Activated T-helper 1 cell treated with Interleukin-2 at 50 U/mL for 16 hours (primary cell): ENCODE data around the gene SRCIN1.

Experiments
- DNase-seq: peaks from one replicate; pipeline ENCODE4 v3.0.0-alpha.2; 2020; ENCODE audit warnings: low read depth

SRCIN1 gene

DNA sequence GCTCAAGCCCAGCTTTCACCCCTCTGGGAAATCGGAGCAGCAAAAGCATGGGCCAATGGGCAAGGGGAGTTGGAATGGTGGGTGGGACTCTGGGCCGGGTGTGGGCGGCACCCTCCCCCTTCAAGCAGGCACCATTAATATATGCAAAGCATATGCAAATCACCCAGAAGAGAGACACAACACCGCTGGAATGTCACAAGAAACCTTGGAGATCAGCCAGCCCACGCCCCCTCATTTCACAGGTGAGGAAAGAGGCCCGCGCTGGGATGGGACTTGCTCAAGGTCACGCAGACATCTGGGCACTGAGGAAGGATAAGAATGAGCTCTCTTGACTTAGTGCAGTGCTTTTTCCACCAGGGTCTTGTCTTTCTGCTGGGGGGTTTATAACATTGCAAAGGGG lies 4.8 kb downstream of the SRCIN1 start:
- no peak for DNase-seq

DNA sequence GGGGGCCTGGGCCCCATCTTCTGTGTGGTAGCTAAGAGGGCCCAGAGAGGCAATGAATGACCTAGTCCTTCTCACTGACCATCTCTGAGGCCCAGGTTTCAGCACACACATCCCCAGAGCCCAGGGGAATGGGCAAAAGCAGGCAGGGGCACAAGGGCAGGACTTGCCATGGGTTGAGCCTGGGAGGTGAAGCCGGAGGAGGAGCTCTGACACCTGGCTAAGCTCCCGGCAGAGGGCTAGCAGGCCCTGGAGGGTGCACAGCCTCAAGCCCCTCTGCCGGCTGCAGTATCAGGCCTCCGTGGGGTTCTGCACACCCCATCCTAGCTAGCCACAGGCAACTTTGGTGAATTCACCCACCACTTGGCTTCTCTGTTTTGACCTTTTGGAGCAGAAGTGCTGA lies 5.3 kb downstream of the SRCIN1 start:
- DNase-seq: no peak

DNA sequence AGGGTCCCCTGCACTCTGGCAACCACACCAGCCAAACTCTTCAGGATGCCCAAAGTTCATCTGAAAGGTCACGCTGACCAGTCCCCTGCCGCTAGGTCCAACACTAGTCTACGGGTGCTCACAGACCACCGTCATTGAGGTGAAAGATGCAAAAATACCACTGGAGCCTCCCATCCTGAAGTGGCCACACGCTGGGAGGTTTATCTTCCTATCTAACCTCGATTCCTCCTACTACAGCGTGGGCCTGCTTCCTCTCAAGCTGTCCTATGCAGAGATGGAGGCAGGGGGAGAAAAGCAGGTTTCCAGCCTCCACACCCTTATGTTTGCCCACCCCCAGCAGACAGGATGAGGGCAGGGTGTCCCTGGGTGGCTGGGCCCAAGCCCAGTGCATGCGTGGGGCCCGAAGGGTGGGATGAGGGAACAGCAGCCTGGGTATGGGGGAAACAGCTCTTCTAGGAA lies 6.3 kb downstream of the SRCIN1 start:
- no peak for DNase-seq

DNA sequence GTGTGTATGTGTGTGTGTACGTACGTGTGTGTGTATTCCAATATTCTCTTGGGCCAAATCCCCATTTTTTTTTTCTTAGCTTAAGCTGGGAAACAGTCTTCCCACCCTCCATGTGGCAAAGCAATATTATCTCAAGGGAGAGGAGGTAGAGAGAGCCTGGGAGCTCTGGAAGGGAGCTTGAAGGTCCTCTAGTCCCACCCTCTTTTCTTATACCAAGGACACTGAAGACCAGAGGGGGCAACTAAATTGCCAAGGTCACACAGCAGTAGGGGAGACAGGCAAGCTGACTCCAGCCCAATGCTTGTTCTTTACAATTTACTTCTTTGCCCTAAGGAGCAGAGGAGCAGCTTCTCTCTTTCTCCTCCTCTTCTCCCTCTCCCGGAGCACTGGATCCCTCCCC lies 6.8 kb downstream of the SRCIN1 start:
- no peak for DNase-seq

DNA sequence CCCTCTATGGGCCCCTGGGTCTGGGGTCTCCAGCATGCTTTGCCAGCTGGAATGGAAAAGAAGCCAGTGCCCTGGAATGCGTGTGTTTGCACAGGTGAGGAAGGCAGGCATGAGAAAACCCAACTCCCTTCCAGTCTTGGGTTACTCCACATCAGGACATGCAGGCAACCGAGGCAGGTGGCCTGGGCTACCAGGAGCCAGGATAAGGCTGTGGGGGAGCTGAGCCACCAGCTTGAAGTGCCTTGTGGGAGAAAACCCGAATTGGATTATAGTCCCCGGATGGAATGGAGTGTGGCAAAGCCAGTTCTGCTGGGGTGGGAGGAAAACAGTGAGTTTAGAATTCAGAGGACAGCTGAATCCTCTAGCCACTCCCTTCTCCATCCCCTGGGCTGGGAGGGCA lies 7.2 kb downstream of the SRCIN1 start:
- no peak for DNase-seq

DNA sequence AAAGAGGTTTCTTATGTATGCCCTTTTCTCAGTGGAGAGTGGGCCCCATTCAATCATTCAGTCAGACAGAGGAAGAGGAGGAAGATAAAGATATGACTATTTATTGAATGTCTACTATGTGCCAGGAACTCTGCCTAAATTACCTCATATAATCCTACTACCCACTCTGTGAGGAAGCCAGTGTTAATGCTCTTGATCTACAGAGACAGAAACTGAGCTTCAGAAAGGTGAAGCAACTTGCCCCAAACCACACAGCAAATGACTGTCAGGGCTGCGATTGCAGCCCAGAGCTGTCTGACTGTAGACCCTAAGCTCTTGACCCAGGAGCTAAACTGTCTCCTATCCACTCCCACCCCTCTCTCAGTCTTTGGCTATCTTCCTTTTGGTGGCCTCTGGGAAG lies 8.4 kb downstream of the SRCIN1 start:
- DNase-seq: no peak

DNA sequence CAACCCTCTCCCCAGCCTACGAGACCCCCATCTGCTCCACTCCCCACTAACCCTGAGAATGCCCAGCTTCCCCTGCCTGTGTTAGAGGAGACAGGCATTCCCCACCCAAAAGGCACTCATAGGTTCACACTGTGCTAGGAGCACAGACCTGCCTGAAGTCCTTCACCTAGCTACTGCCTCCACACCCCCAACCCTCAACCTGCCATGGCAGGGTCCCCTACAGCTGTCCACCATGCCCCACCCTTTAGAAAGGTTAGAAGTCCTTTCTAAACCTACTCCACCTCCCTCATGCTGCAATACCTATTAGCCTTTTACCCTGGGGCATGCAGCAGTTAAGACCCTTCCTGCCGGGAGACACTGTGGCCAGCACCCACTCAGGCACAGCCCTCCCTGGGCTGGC lies 9.1 kb downstream of the SRCIN1 start:
- DNase-seq: no peak

DNA sequence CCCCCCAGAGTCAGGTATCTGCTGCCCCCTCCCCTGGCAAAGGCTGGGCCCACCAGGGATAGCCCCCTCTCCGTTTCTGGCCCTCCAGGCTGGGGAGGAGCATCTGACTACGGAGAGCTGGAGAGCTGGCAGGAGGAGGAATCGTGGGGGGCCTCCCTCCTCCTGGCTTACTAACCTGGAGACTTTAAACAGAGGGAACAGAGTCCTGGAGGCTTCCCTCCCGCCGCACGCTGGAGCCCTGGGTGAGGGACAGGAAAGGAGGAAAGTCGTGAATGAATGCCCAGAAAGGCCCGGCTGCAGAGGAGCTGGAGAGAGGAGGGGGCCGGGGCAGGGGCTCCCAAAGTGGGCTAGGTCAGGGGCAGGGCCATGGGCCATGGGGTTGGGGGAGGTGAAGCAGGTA lies 9.9 kb downstream of the SRCIN1 start:
- no peak for DNase-seq

DNA sequence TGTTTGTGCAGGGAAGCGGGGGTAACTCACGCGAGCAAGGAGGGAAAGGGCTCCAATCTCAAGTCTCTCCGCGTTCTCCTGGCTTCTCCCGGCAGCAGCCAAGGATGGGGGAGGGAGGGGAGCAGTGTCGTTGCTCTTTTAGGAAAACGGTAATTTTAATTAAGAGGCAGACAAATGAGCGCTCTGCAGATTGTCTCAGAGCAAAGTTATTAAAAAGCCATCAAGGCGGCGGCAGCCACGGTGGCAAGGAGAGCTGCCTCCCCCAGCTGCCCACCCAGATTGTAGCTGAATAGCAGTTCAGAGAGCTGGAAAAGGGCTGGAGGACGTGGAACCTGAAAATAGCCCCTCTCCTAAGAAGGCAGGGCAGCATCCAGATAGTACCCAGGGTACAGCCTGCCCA lies 11.6 kb downstream of the SRCIN1 start:
- DNase-seq: no peak

DNA sequence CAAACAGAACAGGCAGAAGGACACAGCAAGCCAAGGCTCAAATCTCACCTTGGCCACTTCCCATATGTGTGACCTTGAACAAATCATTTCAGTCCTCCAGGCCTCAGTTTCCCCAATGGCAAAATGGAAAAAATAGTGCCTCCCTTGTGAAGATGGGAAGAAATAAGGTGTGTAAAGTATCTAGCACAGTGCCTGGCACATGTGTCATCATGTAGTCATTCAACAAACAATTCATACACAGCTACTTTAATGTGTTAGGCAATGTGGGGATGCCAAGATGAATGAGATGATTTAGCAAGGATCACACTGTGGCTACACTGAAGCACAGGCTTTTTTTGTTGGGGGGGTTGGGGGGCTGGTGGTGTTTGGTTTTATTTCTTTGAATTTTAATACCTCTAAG lies 13.3 kb downstream of the SRCIN1 start:
- DNase-seq: no peak

DNA sequence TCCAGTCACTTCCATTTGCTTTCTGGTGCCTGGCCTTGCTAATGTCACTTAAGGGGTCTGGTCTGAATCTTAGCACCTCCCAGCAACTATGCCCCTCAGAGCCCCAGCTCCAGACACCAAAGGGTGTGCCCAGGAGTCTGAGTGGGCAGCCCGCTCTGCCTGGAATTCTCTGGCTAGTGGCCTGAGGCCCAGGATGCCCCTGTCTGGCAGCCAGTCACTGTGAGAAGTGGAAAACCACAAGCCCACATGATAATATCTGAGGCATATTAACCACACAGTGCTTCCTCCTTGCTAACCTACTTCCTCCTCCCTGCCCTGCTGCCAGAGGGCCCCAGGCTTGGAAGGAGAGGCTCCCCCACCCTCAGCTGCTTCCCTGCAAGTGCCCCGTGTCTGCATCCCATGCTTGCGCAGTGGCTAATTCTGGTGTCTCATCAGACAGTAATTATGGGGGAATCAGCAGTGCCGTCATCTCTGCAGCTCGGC lies 14.0 kb downstream of the SRCIN1 start:
- no peak for DNase-seq

DNA sequence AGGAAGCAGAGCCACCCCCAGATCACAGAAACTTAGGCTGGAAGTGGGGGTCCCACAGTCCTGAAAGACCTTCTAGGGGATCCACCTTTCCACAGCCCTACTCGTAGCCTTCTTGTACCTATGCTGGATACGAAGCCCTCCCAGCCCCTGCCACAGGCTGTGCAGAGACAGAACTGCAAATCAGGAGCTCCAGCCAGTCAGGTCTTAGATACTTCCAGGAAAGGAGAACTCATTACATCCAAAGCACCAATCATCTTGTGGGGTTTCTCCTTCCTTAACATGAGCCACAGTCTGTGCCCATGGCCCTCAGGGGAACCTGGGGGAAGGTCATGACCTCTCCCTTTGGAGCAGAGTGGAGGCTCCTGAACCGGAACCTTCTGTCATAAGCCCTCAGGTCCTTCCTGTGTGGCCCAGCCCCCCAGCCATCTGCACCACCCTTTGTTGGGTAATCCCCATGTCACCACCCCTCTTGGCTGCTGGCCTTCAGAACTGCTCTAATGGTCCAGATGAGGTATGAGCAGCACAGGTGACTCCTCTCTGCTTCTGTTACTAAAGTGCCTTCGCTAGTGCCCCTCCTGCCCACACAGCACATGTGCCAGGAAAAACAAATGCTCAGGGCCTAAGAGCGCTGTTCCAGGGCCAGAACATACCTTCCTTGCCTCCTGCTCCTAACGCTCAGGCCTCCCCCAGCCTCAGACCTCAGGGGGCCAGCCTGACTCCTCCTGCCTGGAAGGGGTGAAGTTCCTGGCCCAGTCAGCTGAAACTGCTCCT lies 14.6 kb downstream of the SRCIN1 start:
- DNase-seq: no peak

DNA sequence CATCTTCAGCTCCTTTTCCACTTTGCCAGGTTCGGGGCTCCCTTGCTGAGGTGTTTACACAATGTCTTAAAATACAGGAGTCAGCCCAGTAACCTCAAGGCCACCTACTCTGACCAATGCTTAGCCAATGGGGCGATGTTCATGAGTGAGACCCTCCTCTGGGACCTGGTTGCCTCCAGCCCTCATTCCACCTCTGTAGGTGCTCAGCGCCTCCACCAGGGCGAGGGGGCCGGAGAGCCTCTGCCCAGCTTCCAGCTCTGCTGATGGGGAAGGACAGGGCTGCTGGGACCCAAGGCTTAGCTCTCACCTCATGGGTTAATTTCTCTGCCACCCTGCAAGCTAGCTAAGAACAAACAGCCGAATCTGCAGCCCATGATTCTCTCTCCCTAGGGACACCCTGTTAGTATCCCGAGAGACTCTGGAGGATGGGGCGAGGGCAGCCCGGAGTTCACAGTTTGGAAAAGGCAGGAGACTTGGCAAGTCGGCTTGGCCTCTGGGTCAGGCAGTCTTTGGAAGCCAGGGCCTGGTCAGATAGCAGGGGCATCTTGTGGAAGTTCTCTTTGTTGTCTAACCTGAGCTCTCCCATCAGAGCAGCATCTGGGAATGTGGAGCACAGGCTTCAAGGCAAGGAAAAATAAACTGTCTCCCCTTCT lies 16.2 kb downstream of the SRCIN1 start:
- no peak for DNase-seq

DNA sequence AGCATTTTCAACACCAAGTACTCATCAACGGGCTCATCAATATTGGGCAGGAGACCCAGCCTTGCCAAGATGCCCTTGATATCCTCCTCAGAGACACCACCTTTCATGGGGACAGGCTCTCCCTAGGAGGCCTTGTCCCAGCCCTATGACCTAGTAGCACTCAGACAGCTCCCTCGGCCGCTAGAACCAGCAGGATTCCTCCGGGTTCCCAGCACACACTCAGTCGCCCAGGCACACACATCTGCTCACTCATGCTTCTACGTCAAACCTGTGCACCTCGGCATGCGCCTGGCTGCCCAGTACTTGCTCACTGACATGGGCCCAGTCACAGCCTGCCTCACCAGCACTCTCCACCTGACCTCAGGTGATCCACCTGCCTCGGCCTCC lies 17.0 kb downstream of the SRCIN1 start:
- DNase-seq: no peak

DNA sequence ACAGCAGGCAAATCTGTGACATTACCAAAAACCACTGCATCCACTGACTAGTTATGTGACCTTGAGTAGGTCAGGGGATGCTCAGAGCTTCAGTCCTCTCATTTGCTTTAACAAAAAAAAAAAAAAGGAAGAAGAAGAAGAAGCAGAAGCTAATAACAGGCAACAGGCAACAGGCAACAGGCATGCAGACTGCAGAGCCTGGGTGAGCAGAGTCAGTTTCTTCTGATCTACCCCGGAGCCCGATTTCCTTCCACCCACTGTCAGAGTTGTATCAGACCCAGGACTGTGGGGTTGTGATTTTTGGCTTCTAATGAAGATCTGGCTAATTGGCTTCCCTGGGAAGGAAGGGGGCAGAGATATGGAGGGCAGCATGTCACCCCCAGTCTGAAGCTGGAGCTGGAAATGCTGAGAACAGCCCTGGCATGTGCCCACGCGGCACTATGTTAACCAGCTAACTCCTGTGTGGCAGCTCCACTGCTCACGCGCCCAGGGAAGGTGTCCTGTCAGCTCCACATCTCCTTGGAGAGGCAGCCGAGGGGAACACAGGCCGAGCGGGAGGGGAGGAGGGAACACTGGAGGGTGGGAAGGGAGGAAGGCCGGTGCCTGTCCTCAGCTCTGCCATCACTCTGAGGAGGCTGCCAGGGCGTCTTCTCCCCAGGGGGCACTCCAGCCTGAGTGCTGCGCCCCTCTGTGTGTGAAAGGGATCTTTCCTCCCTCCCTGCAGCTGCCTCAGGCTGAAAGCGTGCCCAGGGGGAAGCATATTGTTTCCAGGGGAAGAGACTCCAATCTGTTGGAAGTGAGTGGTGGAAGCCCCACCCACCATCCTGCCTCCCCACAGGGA lies 17.6 kb downstream of the SRCIN1 start:
- DNase-seq: no peak

DNA sequence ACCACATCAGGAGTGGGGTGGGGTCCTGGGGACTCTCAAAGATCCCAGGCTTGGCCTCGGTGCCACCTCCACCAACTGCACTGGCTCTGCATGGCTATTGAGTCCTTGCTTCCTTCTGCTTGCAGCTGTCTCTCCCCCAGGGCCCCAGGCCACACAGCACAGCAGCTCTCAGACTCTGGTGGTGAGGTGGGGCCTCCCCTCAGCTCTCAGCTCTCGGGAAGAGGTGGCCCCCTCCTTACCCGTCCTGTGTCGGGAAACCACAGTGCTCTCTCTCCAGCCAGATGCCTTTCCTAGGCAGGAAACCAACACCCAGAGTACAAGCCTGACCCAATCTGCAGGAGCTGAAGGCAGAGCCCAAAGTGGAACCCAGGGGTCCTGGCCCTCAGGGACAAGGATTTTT lies 18.5 kb downstream of the SRCIN1 start:
- DNase-seq: no peak

DNA sequence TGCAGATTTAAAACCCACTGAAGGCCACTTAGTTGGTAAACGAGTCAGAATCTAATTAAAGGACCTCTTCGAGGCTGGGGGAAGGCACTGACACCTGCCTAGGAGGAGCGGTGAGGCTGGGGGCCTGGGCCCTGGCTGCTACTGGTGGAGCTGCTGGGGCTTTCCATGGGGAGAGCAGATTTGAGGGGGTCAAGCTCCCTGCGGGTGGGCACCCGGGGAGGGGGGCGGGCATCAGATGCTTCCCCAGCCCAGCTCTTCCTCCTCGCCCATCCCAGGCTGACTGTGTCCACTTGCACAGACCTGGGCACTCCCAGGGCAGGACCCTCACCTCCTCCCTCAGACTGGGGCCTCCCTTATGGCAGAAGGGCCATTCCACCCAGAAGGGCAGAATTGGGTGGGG lies 19.0 kb downstream of the SRCIN1 start:
- DNase-seq: no peak

DNA sequence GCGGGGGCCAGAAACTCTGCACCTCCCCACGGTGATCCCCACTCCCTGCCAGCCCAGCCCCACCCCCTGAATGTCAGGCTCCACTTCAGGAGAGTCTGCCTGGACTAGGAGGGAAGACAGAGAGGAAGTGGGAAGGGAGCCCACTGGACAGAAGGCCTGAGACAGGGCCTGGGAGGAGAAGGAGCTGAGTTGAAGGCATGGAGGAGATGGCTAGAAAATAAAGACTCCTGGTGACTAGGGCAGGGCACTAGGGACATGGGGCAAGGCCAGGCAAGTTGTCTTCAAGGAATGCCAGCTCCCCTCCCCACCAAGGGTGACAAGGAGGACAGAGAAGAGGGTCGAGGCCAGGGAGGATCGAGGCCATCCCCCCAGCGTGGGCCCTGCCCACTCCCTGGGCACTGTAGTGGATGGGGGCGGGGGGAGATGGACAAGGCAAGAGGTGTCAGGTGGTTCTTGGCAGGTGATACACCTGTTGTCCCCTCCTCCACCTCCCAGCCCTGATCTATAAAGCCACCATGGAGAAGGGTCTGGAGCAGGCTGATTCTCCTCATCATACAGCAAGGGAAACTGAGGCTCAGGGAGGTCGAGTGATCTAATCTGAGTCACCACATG lies 19.7 kb downstream of the SRCIN1 start:
- no peak for DNase-seq

DNA sequence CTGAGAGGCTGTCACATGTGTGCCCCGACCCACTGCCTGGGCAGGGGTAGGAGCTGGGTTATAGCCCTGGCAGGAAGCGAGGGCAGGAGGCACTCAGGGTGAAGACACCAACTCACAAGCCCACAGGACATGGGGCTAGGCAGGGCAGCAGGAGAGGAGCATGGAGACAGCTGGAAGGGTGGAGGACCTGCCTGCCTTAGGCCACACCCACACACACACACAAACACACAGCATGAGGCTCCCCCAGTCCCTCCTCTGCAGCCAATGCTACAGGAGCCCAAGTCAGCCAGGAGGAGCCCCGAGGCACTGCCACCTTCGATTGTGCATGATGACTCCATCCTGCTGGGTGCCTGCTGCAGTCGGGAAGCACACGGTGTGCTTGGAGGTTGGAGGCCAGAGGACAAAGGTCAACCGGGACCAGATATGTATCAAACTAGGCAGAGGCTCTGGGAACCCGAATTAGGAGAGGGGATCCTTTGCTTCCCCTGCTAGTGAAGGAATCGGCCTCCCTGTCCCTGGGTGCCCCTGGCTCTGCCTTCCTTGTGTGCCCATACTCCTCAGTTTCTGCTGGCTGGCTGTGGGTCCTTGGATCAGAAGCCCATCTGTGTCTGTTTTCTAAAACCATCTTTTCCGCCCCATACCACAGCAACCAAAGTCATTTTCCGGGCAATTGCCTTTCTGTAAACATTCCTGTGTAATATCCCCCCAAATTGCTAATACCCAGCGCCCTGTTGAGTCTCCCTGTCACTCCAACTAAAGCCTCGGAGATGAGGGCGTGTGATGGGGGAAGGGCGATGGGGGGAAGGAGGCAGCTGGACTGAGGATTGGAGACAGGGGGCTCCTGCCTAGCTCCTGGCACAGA lies 20.5 kb downstream of the SRCIN1 start:
- DNase-seq: no peak

DNA sequence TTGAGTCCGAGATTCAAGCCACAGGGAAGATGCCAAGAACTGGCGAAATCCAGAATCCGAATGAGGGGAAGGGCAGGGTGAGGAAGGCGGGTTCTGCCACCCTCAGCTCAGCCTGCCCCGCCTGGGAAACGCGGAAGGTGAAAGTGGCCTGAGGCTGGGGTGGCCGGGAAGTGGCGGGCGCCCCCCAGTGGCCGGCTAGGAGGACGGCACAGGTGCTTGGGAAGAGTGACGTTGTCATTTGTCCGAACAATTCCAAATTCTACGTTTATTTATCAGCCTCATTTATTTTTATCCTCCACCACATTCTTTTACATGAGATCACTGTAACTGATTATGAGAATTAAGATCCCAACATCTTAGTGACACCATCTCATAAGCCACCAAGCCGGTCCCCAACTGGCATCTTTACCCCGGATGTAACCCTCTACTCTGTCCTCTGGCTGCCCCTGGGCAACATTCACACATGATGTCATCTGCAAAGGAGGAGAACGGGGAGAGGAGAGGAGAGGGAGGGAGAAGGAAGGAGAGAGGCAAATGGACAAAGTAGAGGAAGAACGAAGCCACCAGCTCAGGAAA lies 21.3 kb downstream of the SRCIN1 start:
- peak; percentile 46 for DNase-seq

DNA sequence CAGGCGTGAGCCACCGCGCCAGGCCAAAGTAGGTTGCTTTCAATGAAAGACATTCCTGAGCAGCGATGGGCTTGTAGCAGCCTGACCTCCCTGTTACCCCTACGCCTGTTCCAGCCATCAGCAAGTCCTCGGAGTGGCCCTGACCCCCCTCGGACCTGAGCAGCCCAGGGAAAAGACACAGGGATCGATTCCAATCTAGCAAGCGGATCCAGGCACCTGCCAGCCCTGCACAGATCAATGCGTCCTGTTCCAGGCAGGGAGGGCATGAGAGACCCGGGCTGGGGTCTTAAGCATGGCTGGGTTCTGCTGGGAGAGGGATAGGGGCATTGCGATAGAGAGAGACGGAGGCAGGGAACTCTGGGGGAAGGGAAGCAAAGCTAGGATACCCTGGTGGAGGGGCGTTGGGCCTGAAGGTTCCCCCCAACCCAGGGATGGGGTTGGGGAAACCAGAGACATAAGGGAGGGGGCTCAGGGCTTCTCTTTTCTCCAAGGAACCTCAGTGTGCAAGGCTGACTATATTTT lies 21.9 kb downstream of the SRCIN1 start:
- no peak for DNase-seq
